ENCODE results near the gene SFRP2.

Gene SFRP2

GRCh38 chr4:153758136-153758535 lies 30.7 kb downstream of the SFRP2 start:
- Histone ChIP-seq H3K9me3 (ENCODE audit: control insufficient read depth, low read length) (no peaks in the 10 kb centered on the region), H3K27me3 (ENCODE audit: control insufficient read depth, insufficient read depth, low read length, poor library complexity, severe bottlenecking) (peaks cover 10% of the 10 kb centered on the region), H3K27ac (ENCODE audit: insufficient read depth, low read depth, low read length, poor library complexity, severe bottlenecking) (no peak overlapping the region), H3K4me3 (ENCODE audit: insufficient read depth, low read depth, low read length) (no peak overlapping the region), H3K4me1 (ENCODE audit: control insufficient read depth, insufficient read depth, low read length) (peaks cover 4% of the 10 kb centered on the region), H3K36me3 (ENCODE audit: control insufficient read depth, insufficient read depth, low read length) (no peaks in the 10 kb centered on the region)
- 42 to 44% methylated on average over 2 of the region's 2 CpGs for WGBS, 2 experiments

- WGBS, 2 experiments, result 67 to 79% methylated on average over 1 of the region's 1 CpG
- Histone ChIP-seq H3K4me3 (ENCODE audit: insufficient read depth, low read depth, low read length) (no peak overlapping the region), H3K27ac (ENCODE audit: insufficient read depth, low read depth, low read length, poor library complexity, severe bottlenecking) (no peak overlapping the region), H3K36me3 (ENCODE audit: control insufficient read depth, insufficient read depth, low read length) (no peaks in the 10 kb centered on the region), H3K4me1 (ENCODE audit: control insufficient read depth, insufficient read depth, low read length) (peaks cover 4% of the 10 kb centered on the region), H3K27me3 (ENCODE audit: control insufficient read depth, insufficient read depth, low read length, poor library complexity, severe bottlenecking) (peaks cover 10% of the 10 kb centered on the region), H3K9me3 (ENCODE audit: control insufficient read depth, low read length) (no peaks in the 10 kb centered on the region)
Observed at GRCh38 chr4:153757407-153757806, 31.5 kb downstream of the SFRP2 start.

- Histone ChIP-seq H3K4me3 (ENCODE audit: insufficient read depth, low read depth, low read length) (no peak overlapping the region), H3K27ac (ENCODE audit: insufficient read depth, low read depth, low read length, poor library complexity, severe bottlenecking) (no peak overlapping the region), H3K4me1 (ENCODE audit: control insufficient read depth, insufficient read depth, low read length) (peaks cover 4% of the 10 kb centered on the region), H3K9me3 (ENCODE audit: control insufficient read depth, low read length) (no peaks in the 10 kb centered on the region), H3K36me3 (ENCODE audit: control insufficient read depth, insufficient read depth, low read length) (no peaks in the 10 kb centered on the region), H3K27me3 (ENCODE audit: control insufficient read depth, insufficient read depth, low read length, poor library complexity, severe bottlenecking) (peaks cover 10% of the 10 kb centered on the region)
- WGBS, 2 experiments, result 92 to 94% methylated on average over 1 of the region's 2 CpGs
Observed at GRCh38 chr4:153755186-153755585, 33.7 kb downstream of the SFRP2 start.

GRCh38 chr4:153750197-153750817 lies 38.6 kb downstream of the SFRP2 start:
- H3K27me3 ChIP-seq (ENCODE audit: control insufficient read depth, insufficient read depth, low read length, poor library complexity, severe bottlenecking), result no peaks in the 10 kb centered on the region
- H3K4me3 ChIP-seq (ENCODE audit: insufficient read depth, low read depth, low read length), result no peak overlapping the region
- no peaks in the 10 kb centered on the region for H3K9me3 ChIP-seq (ENCODE audit: control insufficient read depth, low read length)
- H3K27ac ChIP-seq (ENCODE audit: insufficient read depth, low read depth, low read length, poor library complexity, severe bottlenecking), result no peak overlapping the region
- H3K4me1 ChIP-seq (ENCODE audit: control insufficient read depth, insufficient read depth, low read length), result no peaks in the 10 kb centered on the region
- H3K36me3 ChIP-seq (ENCODE audit: control insufficient read depth, insufficient read depth, low read length), result no peaks in the 10 kb centered on the region
- WGBS, 2 experiments, result 39 to 49% methylated on average over 3 to 4 of the region's 5 CpGs

GRCh38 chr4:153748378-153748777 lies 40.5 kb downstream of the SFRP2 start:
- Histone ChIP-seq H3K4me3 (ENCODE audit: insufficient read depth, low read depth, low read length) (no peak overlapping the region), H3K9me3 (ENCODE audit: control insufficient read depth, low read length) (no peaks in the 10 kb centered on the region), H3K4me1 (ENCODE audit: control insufficient read depth, insufficient read depth, low read length) (no peaks in the 10 kb centered on the region), H3K27me3 (ENCODE audit: control insufficient read depth, insufficient read depth, low read length, poor library complexity, severe bottlenecking) (no peaks in the 10 kb centered on the region), H3K27ac (ENCODE audit: insufficient read depth, low read depth, low read length, poor library complexity, severe bottlenecking) (no peak overlapping the region), H3K36me3 (ENCODE audit: control insufficient read depth, insufficient read depth, low read length) (no peaks in the 10 kb centered on the region)
- 91 to 92% methylated on average over 6 of the region's 6 CpGs for WGBS, 2 experiments

GRCh38 chr4:153747406-153747955 lies 41.4 kb downstream of the SFRP2 start:
- H3K27me3 ChIP-seq (ENCODE audit: control insufficient read depth, insufficient read depth, low read length, poor library complexity, severe bottlenecking), result no peaks in the 10 kb centered on the region
- 91 to 92% methylated on average over 4 of the region's 4 CpGs for WGBS, 2 experiments
- no peaks in the 10 kb centered on the region for H3K36me3 ChIP-seq (ENCODE audit: control insufficient read depth, insufficient read depth, low read length)
- no peaks in the 10 kb centered on the region for H3K9me3 ChIP-seq (ENCODE audit: control insufficient read depth, low read length)
- H3K4me3 ChIP-seq (ENCODE audit: insufficient read depth, low read depth, low read length), result no peak overlapping the region
- H3K4me1 ChIP-seq (ENCODE audit: control insufficient read depth, insufficient read depth, low read length), result no peaks in the 10 kb centered on the region
- no peak overlapping the region for H3K27ac ChIP-seq (ENCODE audit: insufficient read depth, low read depth, low read length, poor library complexity, severe bottlenecking)

GRCh38 chr4:153745651-153746050 lies 43.2 kb downstream of the SFRP2 start:
- Histone ChIP-seq H3K36me3 (ENCODE audit: control insufficient read depth, insufficient read depth, low read length) (no peaks in the 10 kb centered on the region), H3K4me1 (ENCODE audit: control insufficient read depth, insufficient read depth, low read length) (no peaks in the 10 kb centered on the region), H3K9me3 (ENCODE audit: control insufficient read depth, low read length) (no peaks in the 10 kb centered on the region), H3K4me3 (ENCODE audit: insufficient read depth, low read depth, low read length) (no peak overlapping the region), H3K27ac (ENCODE audit: insufficient read depth, low read depth, low read length, poor library complexity, severe bottlenecking) (no peak overlapping the region), H3K27me3 (ENCODE audit: control insufficient read depth, insufficient read depth, low read length, poor library complexity, severe bottlenecking) (no peaks in the 10 kb centered on the region)

GRCh38 chr4:153741541-153741940 lies 47.3 kb downstream of the SFRP2 start:
- Histone ChIP-seq H3K4me3 (ENCODE audit: insufficient read depth, low read depth, low read length) (no peak overlapping the region), H3K27me3 (ENCODE audit: control insufficient read depth, insufficient read depth, low read length, poor library complexity, severe bottlenecking) (no peaks in the 10 kb centered on the region), H3K27ac (ENCODE audit: insufficient read depth, low read depth, low read length, poor library complexity, severe bottlenecking) (no peak overlapping the region), H3K9me3 (ENCODE audit: control insufficient read depth, low read length) (no peaks in the 10 kb centered on the region), H3K4me1 (ENCODE audit: control insufficient read depth, insufficient read depth, low read length) (no peaks in the 10 kb centered on the region), H3K36me3 (ENCODE audit: control insufficient read depth, insufficient read depth, low read length) (no peaks in the 10 kb centered on the region)
- 75 to 100% methylated on average over 1 of the region's 2 CpGs for WGBS, 2 experiments

- no peaks in the 10 kb centered on the region for H3K4me1 ChIP-seq (ENCODE audit: control insufficient read depth, insufficient read depth, low read length)
- H3K9me3 ChIP-seq (ENCODE audit: control insufficient read depth, low read length), result no peaks in the 10 kb centered on the region
- no peak overlapping the region for H3K27ac ChIP-seq (ENCODE audit: insufficient read depth, low read depth, low read length, poor library complexity, severe bottlenecking)
Observed at GRCh38 chr4:153735906-153736461, 52.9 kb downstream of the SFRP2 start.

GRCh38 chr4:153733751-153734448 lies 55.0 kb downstream of the SFRP2 start:
- Histone ChIP-seq H3K27me3 (ENCODE audit: control insufficient read depth, insufficient read depth, low read length, poor library complexity, severe bottlenecking) (no peaks in the 10 kb centered on the region), H3K4me3 (ENCODE audit: insufficient read depth, low read depth, low read length) (no peak overlapping the region), H3K4me1 (ENCODE audit: control insufficient read depth, insufficient read depth, low read length) (no peaks in the 10 kb centered on the region), H3K36me3 (ENCODE audit: control insufficient read depth, insufficient read depth, low read length) (no peaks in the 10 kb centered on the region), H3K9me3 (ENCODE audit: control insufficient read depth, low read length) (no peaks in the 10 kb centered on the region), H3K27ac (ENCODE audit: insufficient read depth, low read depth, low read length, poor library complexity, severe bottlenecking) (no peak overlapping the region)
- WGBS, 2 experiments, result 78 to 89% methylated on average over 3 to 4 of the region's 4 CpGs

More at GRCh38 chr4:153735906-153736461, 52.9 kb downstream of the SFRP2 start:
- H3K27me3 ChIP-seq (ENCODE audit: control insufficient read depth, insufficient read depth, low read length, poor library complexity, severe bottlenecking), result no peaks in the 10 kb centered on the region
- H3K4me3 ChIP-seq (ENCODE audit: insufficient read depth, low read depth, low read length), result no peak overlapping the region
- H3K36me3 ChIP-seq (ENCODE audit: control insufficient read depth, insufficient read depth, low read length), result no peaks in the 10 kb centered on the region

Measured in ectodermal cell (in vitro differentiated cells).